ENCODE measurements around the gene BRWD1. TPM values are rescaled to one million over a fixed set of nuclear protein-coding genes. Genes with fewer than 3 reads are reported as not detected.

The BRWD1 gene
- 19.1 and 20.5 TPM in 2 replicates for polyA plus RNA-seq (2014; cell fraction: cytosol; rRNA removed)
- polyA plus RNA-seq (2014; cell fraction: nucleus; rRNA removed), result 27.5 and 31.3 TPM in 2 replicates

GRCh38 chr21:39313571-39314142 lies at the start of gene BRWD1:
Gene BRWD1 (minus strand): TSS chr21:39313632. CDS start chr21:39313491, 141 bp downstream.
- DNase-seq (ENCODE audit: low spot score), result peak; percentile 88

GRCh38 chr21:39362733-39363132 lies 49.3 kb upstream of the BRWD1 start:
- DNase-seq (ENCODE audit: low spot score), result no peak

GRCh38 chr21:39359382-39359781 lies 46.0 kb upstream of the BRWD1 start:
- DNase-seq (ENCODE audit: low spot score), result no peak

- DNase-seq (ENCODE audit: low spot score), result no peak
These were observed 39.9 kb upstream of the BRWD1 start for GRCh38 chr21:39353295-39353694.

- DNase-seq (ENCODE audit: low spot score), result no peak
These were observed 36.9 kb upstream of the BRWD1 start for GRCh38 chr21:39350094-39351005.

- peak; percentile 96 for DNase-seq (ENCODE audit: low spot score)
These were observed 36.0 kb upstream of the BRWD1 start for GRCh38 chr21:39349211-39350093.

GRCh38 chr21:39348355-39349210 lies 35.2 kb upstream of the BRWD1 start, which contains the start of gene HMGN1:
Gene HMGN1 (minus strand): TSS chr21:39349088. CDS start chr21:39348917, 171 bp downstream.
- peak; percentile 86 for DNase-seq (ENCODE audit: low spot score)

- DNase-seq (ENCODE audit: low spot score), result no peak
These were observed 34.6 kb upstream of the BRWD1 start for GRCh38 chr21:39348040-39348354.

GRCh38 chr21:39347537-39347936 lies 34.1 kb upstream of the BRWD1 start:
- DNase-seq (ENCODE audit: low spot score), result no peak

GRCh38 chr21:39346671-39347331 lies 33.4 kb upstream of the BRWD1 start:
- DNase-seq (ENCODE audit: low spot score), result no peak

- DNase-seq (ENCODE audit: low spot score), result no peak
These were observed 32.8 kb upstream of the BRWD1 start for GRCh38 chr21:39346206-39346605.

- DNase-seq (ENCODE audit: low spot score), result no peak
These were observed 32.0 kb upstream of the BRWD1 start for GRCh38 chr21:39345440-39345839.

GRCh38 chr21:39344848-39345247 lies 31.4 kb upstream of the BRWD1 start:
- no peak for DNase-seq (ENCODE audit: low spot score)

GRCh38 chr21:39341249-39341923 lies 28.0 kb upstream of the BRWD1 start:
- DNase-seq (ENCODE audit: low spot score), result no peak

GRCh38 chr21:39340687-39341086 lies 27.3 kb upstream of the BRWD1 start:
- no peak for DNase-seq (ENCODE audit: low spot score)

GRCh38 chr21:39339231-39339630 lies 25.8 kb upstream of the BRWD1 start:
- no peak for DNase-seq (ENCODE audit: low spot score)

- DNase-seq (ENCODE audit: low spot score), result no peak
These were observed 23.1 kb upstream of the BRWD1 start for GRCh38 chr21:39336457-39337008.

- no peak for DNase-seq (ENCODE audit: low spot score)
These were observed 21.2 kb upstream of the BRWD1 start for GRCh38 chr21:39334611-39335010.

GRCh38 chr21:39332175-39332574 lies 18.7 kb upstream of the BRWD1 start:
- DNase-seq (ENCODE audit: low spot score), result no peak
